Measurements from ENCODE around the gene CENPS. TPM values are rescaled to one million over a fixed set of nuclear protein-coding genes. Genes with fewer than 3 reads are reported as not detected.

The CENPS gene
- total RNA-seq, 1 experiment from 2014 or later, result 16.3 TPM

- peak overlapping the region; percentile 95 for H2AFZ ChIP-seq (ENCODE audit: low read length)
These were observed 41.4 kb downstream of the CENPS start for GRCh38 chr1:10471411-10472219.

GRCh38 chr1:10472220-10473144 lies 42.2 kb downstream of the CENPS start, which contains the start of gene DFFA:
TSS of gene DFFA (minus strand) at chr1:10472529. CDS start at chr1:10472458, 71 bp downstream.
- CTCF ChIA-PET, result no interaction called here
- BruUV-seq (replicated peaks), result no TSS peak

More at GRCh38 chr1:10471411-10472219, 41.4 kb downstream of the CENPS start:
- TSS peak; percentile 72 for BruUV-seq (replicated peaks)
- Histone ChIP-seq H3K27me3 (ENCODE audit: low read length) (no peaks in the 10 kb centered on the region), H3K4me3 (ENCODE audit: low read length) (peak overlapping the region; percentile 92), H3K79me2 (ENCODE audit: low read length) (peaks cover 35% of the 10 kb centered on the region), H3K4me1 (ENCODE audit: insufficient read depth, low read length) (peaks cover 23% of the 10 kb centered on the region), H3K9me3 (ENCODE audit: low read length) (no peaks in the 10 kb centered on the region), H3F3A (ENCODE audit: low read length, unreplicated experiment) (no peaks in the 10 kb centered on the region), H3K4me2 (ENCODE audit: low read length) (peak overlapping the region; percentile 94), H3K27ac (ENCODE audit: low read length) (peak overlapping the region; percentile 7; the same call in 1 of the 2 replicates), H3K9me2 (replicated peaks; ENCODE audit: low read length) (no peaks in the 10 kb centered on the region), H3K36me3 (ENCODE audit: low read depth, low read length) (peaks cover 5% of the 10 kb centered on the region), H4K20me1 (ENCODE audit: low read length) (no peaks in the 10 kb centered on the region), H3K9ac (ENCODE audit: low read length) (peak overlapping the region; percentile 81)
- DNase-seq (peak; percentile 35), ATAC-seq (peak; percentile 4; the same call in 1 of the 2 replicates)
- TF ChIP-seq EZH2phosphoT487 (IDR thresholded peaks at IDR 0.05; ENCODE audit: borderline replicate concordance, low read length), result no peak
- TF ChIP-seq, protein P1, sequence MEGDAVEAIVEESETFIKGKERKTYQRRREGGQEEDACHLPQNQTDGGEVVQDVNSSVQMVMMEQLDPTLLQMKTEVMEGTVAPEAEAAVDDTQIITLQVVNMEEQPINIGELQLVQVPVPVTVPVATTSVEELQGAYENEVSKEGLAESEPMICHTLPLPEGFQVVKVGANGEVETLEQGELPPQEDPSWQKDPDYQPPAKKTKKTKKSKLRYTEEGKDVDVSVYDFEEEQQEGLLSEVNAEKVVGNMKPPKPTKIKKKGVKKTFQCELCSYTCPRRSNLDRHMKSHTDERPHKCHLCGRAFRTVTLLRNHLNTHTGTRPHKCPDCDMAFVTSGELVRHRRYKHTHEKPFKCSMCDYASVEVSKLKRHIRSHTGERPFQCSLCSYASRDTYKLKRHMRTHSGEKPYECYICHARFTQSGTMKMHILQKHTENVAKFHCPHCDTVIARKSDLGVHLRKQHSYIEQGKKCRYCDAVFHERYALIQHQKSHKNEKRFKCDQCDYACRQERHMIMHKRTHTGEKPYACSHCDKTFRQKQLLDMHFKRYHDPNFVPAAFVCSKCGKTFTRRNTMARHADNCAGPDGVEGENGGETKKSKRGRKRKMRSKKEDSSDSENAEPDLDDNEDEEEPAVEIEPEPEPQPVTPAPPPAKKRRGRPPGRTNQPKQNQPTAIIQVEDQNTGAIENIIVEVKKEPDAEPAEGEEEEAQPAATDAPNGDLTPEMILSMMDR (conservative IDR thresholded peaks at IDR 0.05; ENCODE audit: low read depth, low read length), result no peak
- TF ChIP-seq EZH2 (IDR thresholded peaks at IDR 0.05; ENCODE audit: low read length, unreplicated experiment), result no peak
- intact Hi-C loops (cut with micrococcal nuclease), result loop anchor here (1.0 kb wide), 1 partner anchor 41 kb away; the partner anchor contains the start of gene CENPS
- ChIA-PET POLR2A (ENCODE audit: unreplicated experiment) (no interaction called here), CTCF (no interaction called here)

More at GRCh38 chr1:10472220-10473144, 42.2 kb downstream of the CENPS start, which contains the start of gene DFFA:
- POLR2A ChIA-PET (ENCODE audit: unreplicated experiment), result no interaction called here
- Histone ChIP-seq H3K27me3 (ENCODE audit: low read length) (no peaks in the 10 kb centered on the region), H3K79me2 (ENCODE audit: low read length) (peaks cover 44% of the 10 kb centered on the region), H2AFZ (ENCODE audit: low read length) (peak within 1 kb of the TSS; percentile 95), H3K4me3 (ENCODE audit: low read length) (peak within 1 kb of the TSS; percentile 92), H3K9me2 (replicated peaks; ENCODE audit: low read length) (no peaks in the 10 kb centered on the region), H3K36me3 (ENCODE audit: low read depth, low read length) (peaks cover 5% of the 10 kb centered on the region), H3K27ac (ENCODE audit: low read length) (peak within 1 kb of the TSS; percentile 7; the same call in 1 of the 2 replicates), H4K20me1 (ENCODE audit: low read length) (no peaks in the 10 kb centered on the region), H3F3A (ENCODE audit: low read length, unreplicated experiment) (no peaks in the 10 kb centered on the region), H3K9ac (ENCODE audit: low read length) (peak within 1 kb of the TSS; percentile 81), H3K4me1 (ENCODE audit: insufficient read depth, low read length) (peaks cover 24% of the 10 kb centered on the region), H3K4me2 (ENCODE audit: low read length) (peak within 1 kb of the TSS; percentile 94), H3K9me3 (ENCODE audit: low read length) (no peaks in the 10 kb centered on the region)
- ATAC-seq (peak; percentile 71), DNase-seq (peak; percentile 95)
- intact Hi-C loops (cut with micrococcal nuclease), result loop anchor here (1.0 kb wide), 1 partner anchor 42 kb away; the partner anchor contains the start of gene CENPS
- TF ChIP-seq, protein P1 (conservative IDR thresholded peaks at IDR 0.05; ENCODE audit: low read depth, low read length), result no peak
- no peak for TF ChIP-seq EZH2phosphoT487 (IDR thresholded peaks at IDR 0.05; ENCODE audit: borderline replicate concordance, low read length)
- TF ChIP-seq EZH2 (IDR thresholded peaks at IDR 0.05; ENCODE audit: low read length, unreplicated experiment), result no peak

Data from PC-3 (cell line).